DND-41 (cell line): ENCODE measurements around the gene ASIC3.

ENCODE experiments used
- EZH2 ChIP-seq: IDR thresholded peaks from 3 replicates; pipeline ENCODE4 v1.6.1; 2012; ENCODE audit warnings: borderline replicate concordance, low read depth, mild to moderate bottlenecking, moderate library complexity, low read length, inconsistent platforms; ENCODE audit not compliant: severe bottlenecking
- TF ChIP-seq, protein P1 (sequence below): IDR thresholded peaks from 2 replicates; pipeline ENCODE4 v1.5.1; 2012; ENCODE audit warnings: borderline replicate concordance, low read length, moderate library complexity, mild to moderate bottlenecking; ENCODE audit not compliant: poor library complexity, severe bottlenecking; ENCODE audit errors: extremely low read depth

DNA sequence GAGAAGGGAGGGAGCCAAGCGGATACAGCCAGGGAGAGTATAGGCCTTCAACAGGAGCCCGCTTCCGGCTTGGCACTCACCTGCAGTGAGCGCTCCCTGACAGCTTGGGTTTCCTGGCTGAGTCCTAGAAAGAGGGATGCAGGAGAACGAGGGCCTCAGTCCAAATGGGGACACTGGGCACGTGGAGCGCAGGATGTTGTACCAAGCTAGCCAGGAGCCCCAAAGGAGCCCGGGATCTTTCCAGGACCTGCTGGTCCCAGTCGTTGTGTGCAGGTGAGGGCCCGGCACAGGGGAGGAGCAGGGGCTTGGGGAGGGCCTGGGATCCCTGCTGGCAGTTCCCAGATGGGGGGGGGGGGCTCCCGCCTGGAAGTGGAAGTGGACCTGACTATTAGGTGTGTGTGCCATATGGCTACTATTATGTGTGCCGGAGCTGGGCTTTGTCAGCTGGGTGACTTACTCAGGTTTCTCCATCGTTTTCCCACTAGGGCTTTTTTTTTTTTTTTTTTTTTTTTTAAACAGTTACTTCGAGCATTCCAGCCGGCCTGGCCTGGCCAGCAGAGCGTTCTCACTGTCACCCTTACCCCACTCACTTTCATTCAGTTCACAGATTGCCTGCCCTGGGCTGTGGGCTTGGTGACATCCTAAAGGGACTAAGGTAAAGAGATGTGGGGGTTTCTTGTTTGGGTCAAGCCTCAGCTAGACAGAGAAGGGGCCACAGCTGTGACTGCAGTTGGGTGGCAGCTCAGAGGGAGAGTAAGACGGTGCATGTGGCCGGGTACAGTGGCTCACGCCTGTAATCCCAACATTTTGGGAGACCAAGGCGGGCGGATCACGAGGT lies 41.8 kb downstream of the ASIC3 start:
- TF ChIP-seq, protein P1, sequence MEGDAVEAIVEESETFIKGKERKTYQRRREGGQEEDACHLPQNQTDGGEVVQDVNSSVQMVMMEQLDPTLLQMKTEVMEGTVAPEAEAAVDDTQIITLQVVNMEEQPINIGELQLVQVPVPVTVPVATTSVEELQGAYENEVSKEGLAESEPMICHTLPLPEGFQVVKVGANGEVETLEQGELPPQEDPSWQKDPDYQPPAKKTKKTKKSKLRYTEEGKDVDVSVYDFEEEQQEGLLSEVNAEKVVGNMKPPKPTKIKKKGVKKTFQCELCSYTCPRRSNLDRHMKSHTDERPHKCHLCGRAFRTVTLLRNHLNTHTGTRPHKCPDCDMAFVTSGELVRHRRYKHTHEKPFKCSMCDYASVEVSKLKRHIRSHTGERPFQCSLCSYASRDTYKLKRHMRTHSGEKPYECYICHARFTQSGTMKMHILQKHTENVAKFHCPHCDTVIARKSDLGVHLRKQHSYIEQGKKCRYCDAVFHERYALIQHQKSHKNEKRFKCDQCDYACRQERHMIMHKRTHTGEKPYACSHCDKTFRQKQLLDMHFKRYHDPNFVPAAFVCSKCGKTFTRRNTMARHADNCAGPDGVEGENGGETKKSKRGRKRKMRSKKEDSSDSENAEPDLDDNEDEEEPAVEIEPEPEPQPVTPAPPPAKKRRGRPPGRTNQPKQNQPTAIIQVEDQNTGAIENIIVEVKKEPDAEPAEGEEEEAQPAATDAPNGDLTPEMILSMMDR: no peak
- no peak for TF ChIP-seq EZH2
